ENCODE results near the gene METTL9. TPM values are rescaled to one million over a fixed set of nuclear protein-coding genes. Genes with fewer than 3 reads are reported as not detected.

METTL9 gene
- total and polyA plus RNA-seq, 2 of the 13 experiments (the other 11 are each of a cell fraction or from before 2014, with no cell fraction given): 123 to 204 TPM

DNA sequence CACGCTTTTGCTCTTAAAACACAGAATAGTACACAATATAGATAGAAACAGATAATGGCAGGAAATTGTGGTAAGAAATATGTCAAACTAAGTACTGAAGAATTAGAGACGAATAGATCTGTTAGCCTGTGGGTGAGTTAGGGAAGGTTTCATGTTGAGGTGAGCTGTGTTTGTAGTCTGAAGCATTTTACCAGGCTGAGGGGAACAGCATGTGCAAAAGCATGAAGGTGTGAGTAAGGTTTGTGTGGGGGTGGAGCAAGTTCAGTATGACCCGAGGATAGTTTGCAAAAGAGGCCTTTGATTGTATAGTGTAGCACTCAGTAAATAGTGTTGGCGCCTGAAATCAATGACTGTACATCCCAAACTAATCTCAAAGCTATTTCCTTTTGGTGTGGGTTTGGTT is 39.2 kb downstream of the METTL9 start (continued):
- TF ChIP-seq, protein P1, sequence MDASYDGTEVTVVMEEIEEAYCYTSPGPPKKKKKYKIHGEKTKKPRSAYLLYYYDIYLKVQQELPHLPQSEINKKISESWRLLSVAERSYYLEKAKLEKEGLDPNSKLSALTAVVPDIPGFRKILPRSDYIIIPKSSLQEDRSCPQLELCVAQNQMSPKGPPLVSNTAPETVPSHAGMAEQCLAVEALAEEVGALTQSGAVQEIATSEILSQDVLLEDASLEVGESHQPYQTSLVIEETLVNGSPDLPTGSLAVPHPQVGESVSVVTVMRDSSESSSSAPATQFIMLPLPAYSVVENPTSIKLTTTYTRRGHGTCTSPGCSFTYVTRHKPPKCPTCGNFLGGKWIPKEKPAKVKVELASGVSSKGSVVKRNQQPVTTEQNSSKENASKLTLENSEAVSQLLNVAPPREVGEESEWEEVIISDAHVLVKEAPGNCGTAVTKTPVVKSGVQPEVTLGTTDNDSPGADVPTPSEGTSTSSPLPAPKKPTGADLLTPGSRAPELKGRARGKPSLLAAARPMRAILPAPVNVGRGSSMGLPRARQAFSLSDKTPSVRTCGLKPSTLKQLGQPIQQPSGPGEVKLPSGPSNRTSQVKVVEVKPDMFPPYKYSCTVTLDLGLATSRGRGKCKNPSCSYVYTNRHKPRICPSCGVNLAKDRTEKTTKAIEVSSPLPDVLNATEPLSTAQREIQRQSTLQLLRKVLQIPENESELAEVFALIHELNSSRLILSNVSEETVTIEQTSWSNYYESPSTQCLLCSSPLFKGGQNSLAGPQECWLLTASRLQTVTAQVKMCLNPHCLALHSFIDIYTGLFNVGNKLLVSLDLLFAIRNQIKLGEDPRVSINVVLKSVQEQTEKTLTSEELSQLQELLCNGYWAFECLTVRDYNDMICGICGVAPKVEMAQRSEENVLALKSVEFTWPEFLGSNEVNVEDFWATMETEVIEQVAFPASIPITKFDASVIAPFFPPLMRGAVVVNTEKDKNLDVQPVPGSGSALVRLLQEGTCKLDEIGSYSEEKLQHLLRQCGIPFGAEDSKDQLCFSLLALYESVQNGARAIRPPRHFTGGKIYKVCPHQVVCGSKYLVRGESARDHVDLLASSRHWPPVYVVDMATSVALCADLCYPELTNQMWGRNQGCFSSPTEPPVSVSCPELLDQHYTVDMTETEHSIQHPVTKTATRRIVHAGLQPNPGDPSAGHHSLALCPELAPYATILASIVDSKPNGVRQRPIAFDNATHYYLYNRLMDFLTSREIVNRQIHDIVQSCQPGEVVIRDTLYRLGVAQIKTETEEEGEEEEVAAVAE (CRISPR knock-in tag; IDR thresholded peaks at IDR 0.05; ENCODE audit: borderline replicate concordance): peak; percentile 44; the same call in 1 of the 2 replicates
- TF ChIP-seq, protein P2, sequence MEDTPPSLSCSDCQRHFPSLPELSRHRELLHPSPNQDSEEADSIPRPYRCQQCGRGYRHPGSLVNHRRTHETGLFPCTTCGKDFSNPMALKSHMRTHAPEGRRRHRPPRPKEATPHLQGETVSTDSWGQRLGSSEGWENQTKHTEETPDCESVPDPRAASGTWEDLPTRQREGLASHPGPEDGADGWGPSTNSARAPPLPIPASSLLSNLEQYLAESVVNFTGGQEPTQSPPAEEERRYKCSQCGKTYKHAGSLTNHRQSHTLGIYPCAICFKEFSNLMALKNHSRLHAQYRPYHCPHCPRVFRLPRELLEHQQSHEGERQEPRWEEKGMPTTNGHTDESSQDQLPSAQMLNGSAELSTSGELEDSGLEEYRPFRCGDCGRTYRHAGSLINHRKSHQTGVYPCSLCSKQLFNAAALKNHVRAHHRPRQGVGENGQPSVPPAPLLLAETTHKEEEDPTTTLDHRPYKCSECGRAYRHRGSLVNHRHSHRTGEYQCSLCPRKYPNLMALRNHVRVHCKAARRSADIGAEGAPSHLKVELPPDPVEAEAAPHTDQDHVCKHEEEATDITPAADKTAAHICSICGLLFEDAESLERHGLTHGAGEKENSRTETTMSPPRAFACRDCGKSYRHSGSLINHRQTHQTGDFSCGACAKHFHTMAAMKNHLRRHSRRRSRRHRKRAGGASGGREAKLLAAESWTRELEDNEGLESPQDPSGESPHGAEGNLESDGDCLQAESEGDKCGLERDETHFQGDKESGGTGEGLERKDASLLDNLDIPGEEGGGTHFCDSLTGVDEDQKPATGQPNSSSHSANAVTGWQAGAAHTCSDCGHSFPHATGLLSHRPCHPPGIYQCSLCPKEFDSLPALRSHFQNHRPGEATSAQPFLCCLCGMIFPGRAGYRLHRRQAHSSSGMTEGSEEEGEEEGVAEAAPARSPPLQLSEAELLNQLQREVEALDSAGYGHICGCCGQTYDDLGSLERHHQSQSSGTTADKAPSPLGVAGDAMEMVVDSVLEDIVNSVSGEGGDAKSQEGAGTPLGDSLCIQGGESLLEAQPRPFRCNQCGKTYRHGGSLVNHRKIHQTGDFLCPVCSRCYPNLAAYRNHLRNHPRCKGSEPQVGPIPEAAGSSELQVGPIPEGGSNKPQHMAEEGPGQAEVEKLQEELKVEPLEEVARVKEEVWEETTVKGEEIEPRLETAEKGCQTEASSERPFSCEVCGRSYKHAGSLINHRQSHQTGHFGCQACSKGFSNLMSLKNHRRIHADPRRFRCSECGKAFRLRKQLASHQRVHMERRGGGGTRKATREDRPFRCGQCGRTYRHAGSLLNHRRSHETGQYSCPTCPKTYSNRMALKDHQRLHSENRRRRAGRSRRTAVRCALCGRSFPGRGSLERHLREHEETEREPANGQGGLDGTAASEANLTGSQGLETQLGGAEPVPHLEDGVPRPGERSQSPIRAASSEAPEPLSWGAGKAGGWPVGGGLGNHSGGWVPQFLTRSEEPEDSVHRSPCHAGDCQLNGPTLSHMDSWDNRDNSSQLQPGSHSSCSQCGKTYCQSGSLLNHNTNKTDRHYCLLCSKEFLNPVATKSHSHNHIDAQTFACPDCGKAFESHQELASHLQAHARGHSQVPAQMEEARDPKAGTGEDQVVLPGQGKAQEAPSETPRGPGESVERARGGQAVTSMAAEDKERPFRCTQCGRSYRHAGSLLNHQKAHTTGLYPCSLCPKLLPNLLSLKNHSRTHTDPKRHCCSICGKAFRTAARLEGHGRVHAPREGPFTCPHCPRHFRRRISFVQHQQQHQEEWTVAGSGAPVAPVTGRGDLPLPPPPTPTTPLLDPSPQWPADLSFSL (CRISPR knock-in tag; IDR thresholded peaks at IDR 0.05): peak; percentile 58; the same call in 1 of the 2 replicates
- TF ChIP-seq ZBTB20 (CRISPR knock-in tag; IDR thresholded peaks at IDR 0.05; ENCODE audit: borderline replicate concordance, low read depth) (peak; percentile 97), DPF2 (CRISPR knock-in tag; IDR thresholded peaks at IDR 0.05; ENCODE audit: borderline replicate concordance, low read depth) (peak; percentile 59; the same call in 1 of the 2 replicates), HDAC2 (CRISPR knock-in tag; IDR thresholded peaks at IDR 0.05) (peak; percentile 91), NONO (IDR thresholded peaks at IDR 0.05) (no peak), NONO (CRISPR knock-in tag; conservative IDR thresholded peaks at IDR 0.05) (peak; percentile 65), ZFP82 (CRISPR knock-in tag; IDR thresholded peaks at IDR 0.05; ENCODE audit: borderline replicate concordance) (no peak), ZNF557 (CRISPR knock-in tag; IDR thresholded peaks at IDR 0.05) (0 out of 2 replicates have a peak, but pooled peaks have one; percentile 72), KDM1A (CRISPR knock-in tag; IDR thresholded peaks at IDR 0.05) (peak; percentile 97), HNF4A (CRISPR knock-in tag; IDR thresholded peaks at IDR 0.05) (peak; percentile 44), CREB1 (IDR thresholded peaks at IDR 0.05) (no peak), CREB1 (CRISPR knock-in tag; IDR thresholded peaks at IDR 0.05) (peak; percentile 72), SUZ12 (IDR thresholded peaks at IDR 0.05; ENCODE audit: low read depth, low read length) (no peak), ATF7-NPFF (CRISPR knock-in tag; IDR thresholded peaks at IDR 0.05; ENCODE audit: low read depth) (no peak), ZNF614 (CRISPR knock-in tag; IDR thresholded peaks at IDR 0.05; ENCODE audit: borderline replicate concordance) (peak; percentile 61), ZNF12 (CRISPR knock-in tag; IDR thresholded peaks at IDR 0.05) (peak; percentile 69; the same call in 1 of the 2 replicates), ZNF615 (CRISPR knock-in tag; IDR thresholded peaks at IDR 0.05; ENCODE audit: borderline replicate concordance) (no peak), ZNF556 (CRISPR knock-in tag; IDR thresholded peaks at IDR 0.05; ENCODE audit: borderline replicate concordance) (no peak)
- TF ChIP-seq, protein P3, sequence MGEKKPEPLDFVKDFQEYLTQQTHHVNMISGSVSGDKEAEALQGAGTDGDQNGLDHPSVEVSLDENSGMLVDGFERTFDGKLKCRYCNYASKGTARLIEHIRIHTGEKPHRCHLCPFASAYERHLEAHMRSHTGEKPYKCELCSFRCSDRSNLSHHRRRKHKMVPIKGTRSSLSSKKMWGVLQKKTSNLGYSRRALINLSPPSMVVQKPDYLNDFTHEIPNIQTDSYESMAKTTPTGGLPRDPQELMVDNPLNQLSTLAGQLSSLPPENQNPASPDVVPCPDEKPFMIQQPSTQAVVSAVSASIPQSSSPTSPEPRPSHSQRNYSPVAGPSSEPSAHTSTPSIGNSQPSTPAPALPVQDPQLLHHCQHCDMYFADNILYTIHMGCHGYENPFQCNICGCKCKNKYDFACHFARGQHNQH (CRISPR knock-in tag; IDR thresholded peaks at IDR 0.05): peak; percentile 81

All from HepG2 (cell line).